Activated CD4-positive, alpha-beta T cell treated with anti-CD3 and anti-CD28 coated beads for 36 hours (primary cell): ENCODE data around the gene HDGF. TPM values are rescaled to one million over a fixed set of nuclear protein-coding genes. Genes with fewer than 3 reads are reported as not detected.

Experiments used
- ATAC-seq: fragments of 200-7000 bp; cut with Tn5 transposase; one replicate; pipeline ENCODE4 v1.10.0; 2021; ENCODE audit warnings: mild to moderate bottlenecking, moderate library complexity
- CTCF ChIA-PET: fragments of 350-600 bp; sonication (Branson Sonifier 250); formaldehyde crosslinking; loops from one replicate; lab custom pipeline; 2021; ENCODE audit warnings: antibody characterized with exemption; lab: Charles Lee
- POLR2A ChIA-PET: fragments of 350-600 bp; sonication (Branson Sonifier 250); formaldehyde crosslinking; loops from one replicate; lab custom pipeline; 2021; ENCODE audit warnings: antibody characterized with exemption, inconsistent platforms; lab: Charles Lee
- DNase-seq: peaks from one replicate; pipeline ENCODE4 v3.0.0-alpha.2; 2020
- H3K27ac Mint-ChIP-seq: one replicate; pipeline ENCODE4 v1.8.0; 2021; ENCODE audit warnings: mixed read lengths
- H3K27me3 Mint-ChIP-seq: one replicate; pipeline ENCODE4 v1.8.0; 2021; ENCODE audit warnings: mixed read lengths
- H3K36me3 Mint-ChIP-seq: one replicate; pipeline ENCODE4 v1.8.0; 2021; ENCODE audit warnings: low read depth, mixed read lengths
- H3K4me1 Mint-ChIP-seq: one replicate; pipeline ENCODE4 v1.8.0; 2021; ENCODE audit warnings: mixed read lengths
- H3K4me3 Mint-ChIP-seq: one replicate; pipeline ENCODE4 v1.8.0; 2021; ENCODE audit warnings: mild to moderate bottlenecking, moderate library complexity, mixed read lengths
- H3K9me3 Mint-ChIP-seq: one replicate; pipeline ENCODE4 v1.8.0; 2021; ENCODE audit warnings: low read depth, mixed read lengths
- intact Hi-C, 2 experiments: fragments of 100-400 bp; cut with DNase I in 1 of 2; cut with micrococcal nuclease in 1 of 2; formaldehyde crosslinking; loops; one replicate each; pipeline versions ENCODE4 v1.14.2 to v1.15.1; 2022 to 2024; cut with DNase I, micrococcal nuclease
- total RNA-seq, 2 experiments: library from RNA; stranded (reverse); gene quantifications; one replicate each; pipeline ENCODE4 v1.2.3, GENCODE V29; 2021

HDGF gene
- total RNA-seq, 2 experiments from 2014 or later, result 312 to 358 TPM

GRCh38 chr1:156740741-156741480 lies 10.6 kb downstream of the HDGF start, which contains the start of gene MRPL24:
Gene MRPL24 (minus strand): TSS chr1:156741088. CDS start chr1:156738704, 2,384 bp downstream.
- Mint-ChIP-seq H3K4me3 (peak within 1 kb of the TSS; percentile 98), H3K4me1 (peaks cover 48% of the 10 kb centered on the region)

GRCh38 chr1:156740237-156740740 lies 11.2 kb downstream of the HDGF start:
- Mint-ChIP-seq H3K27me3 (no peaks in the 10 kb centered on the region), H3K9me3 (no peaks in the 10 kb centered on the region), H3K36me3 (peaks cover 65% of the 10 kb centered on the region), H3K4me1 (peaks cover 43% of the 10 kb centered on the region), H3K27ac (peak overlapping the region; percentile 94), H3K4me3 (peak overlapping the region; percentile 98)
- ChIA-PET POLR2A (interaction anchor here (1.0 to 2.5 kb wide), 6 partner anchors 10 to 27 kb away, joined by 5 to 55 read pairs (median 19); partner anchors contain the start of genes HDGF, ISG20L2, METTL25B and PRCC), CTCF (interaction anchor here (0.9 to 4.7 kb wide), 7 partner anchors 12 to 32 kb away, joined by 4 to 73 read pairs (median 5); partner anchors contain the start of genes HDGF, ISG20L2, METTL25B and PRCC)
- no peak for DNase-seq
- ATAC-seq, result no peak
- intact Hi-C loops, result loop anchor here in 1 of 2 experiments (2.0 to 10.0 kb wide), 3 partner anchors 239 to 885 kb away; partner anchors contain the start of genes ETV3, GON4L, MEF2D and SYT11

More at GRCh38 chr1:156740741-156741480, 10.6 kb downstream of the HDGF start, which contains the start of gene MRPL24:
- Mint-ChIP-seq H3K36me3 (peaks cover 71% of the 10 kb centered on the region), H3K27me3 (no peaks in the 10 kb centered on the region), H3K27ac (peak within 1 kb of the TSS; percentile 94), H3K9me3 (no peaks in the 10 kb centered on the region)
- peak; percentile 86 for ATAC-seq
- intact Hi-C loops, result loop anchor here (1.0 to 10.0 kb wide), 9 partner anchors 10 to 886 kb away; partner anchors contain the start of genes HDGF (in 2 of the 2), ISG20L2 (in 2 of the 2), METTL25B (in 2 of the 2) and PRCC (in 2 of the 2)
- POLR2A ChIA-PET, result interaction anchor here (0.8 to 2.5 kb wide), 8 partner anchors 10 to 147 kb away, joined by 3 to 55 read pairs (median 10); partner anchors contain the start of genes HDGF, ISG20L2, METTL25B and PRCC
- CTCF ChIA-PET, result interaction anchor here (0.7 to 4.7 kb wide), 10 partner anchors 11 to 150 kb away, joined by 3 to 73 read pairs (median 5); partner anchors contain the start of genes HDGF, ISG20L2, METTL25B and PRCC
- peak; percentile 98 for DNase-seq

- DNase-seq (no peak), ATAC-seq (no peak)
- Mint-ChIP-seq H3K36me3 (peaks cover 55% of the 10 kb centered on the region), H3K27me3 (no peaks in the 10 kb centered on the region), H3K4me3 (peak overlapping the region; percentile 6), H3K4me1 (peaks cover 37% of the 10 kb centered on the region), H3K27ac (peak overlapping the region; percentile 72), H3K9me3 (no peaks in the 10 kb centered on the region)
- CTCF ChIA-PET, result interaction anchor here (0.7 to 4.7 kb wide), 4 partner anchors 11 to 1778 kb away, joined by 3 to 73 read pairs (median 4); partner anchors contain the start of genes ISG20L2 and METTL25B
- POLR2A ChIA-PET, result interaction anchor here (2.5 kb wide), 1 partner anchor 11 kb away, joined by 55 read pairs; the partner anchor contains the start of genes ISG20L2 and METTL25B
- intact Hi-C loops, result no loop called here
Measured at GRCh38 chr1:156738916-156739315, 12.6 kb downstream of the HDGF start.

GRCh38 chr1:156738407-156738806 lies 13.1 kb downstream of the HDGF start:
- intact Hi-C loops, result no loop called here
- Mint-ChIP-seq H3K4me1 (peaks cover 34% of the 10 kb centered on the region), H3K9me3 (no peaks in the 10 kb centered on the region), H3K4me3 (no peak overlapping the region), H3K27me3 (no peaks in the 10 kb centered on the region), H3K36me3 (peaks cover 50% of the 10 kb centered on the region), H3K27ac (peak overlapping the region; percentile 72)
- ChIA-PET CTCF (interaction anchor here (0.7 to 4.7 kb wide), 3 partner anchors 11 to 1778 kb away, joined by 3 to 73 read pairs (median 4); partner anchors contain the start of genes ISG20L2 and METTL25B), POLR2A (no interaction called here)
- no peak for DNase-seq
- ATAC-seq, result no peak

- Mint-ChIP-seq H3K9me3 (no peaks in the 10 kb centered on the region), H3K27ac (no peak overlapping the region), H3K36me3 (peaks cover 35% of the 10 kb centered on the region), H3K4me3 (no peak overlapping the region), H3K4me1 (peaks cover 21% of the 10 kb centered on the region), H3K27me3 (no peaks in the 10 kb centered on the region)
- POLR2A ChIA-PET, result interaction anchor here (0.6 kb wide), 1 partner anchor 404 kb away, joined by 3 read pairs; no protein-coding TSS in a partner anchor
- DNase-seq (no peak), ATAC-seq (no peak)
- intact Hi-C loops, result no loop called here
- CTCF ChIA-PET, result interaction anchor here (0.9 kb wide), 2 partner anchors 18 to 103 kb away, joined by 3 to 4 read pairs; no protein-coding TSS in a partner anchor
Measured at GRCh38 chr1:156733989-156734584, 17.4 kb downstream of the HDGF start.

GRCh38 chr1:156728599-156729462 lies 22.6 kb downstream of the HDGF start, which contains the start of gene ISG20L2:
Gene ISG20L2 (minus strand): TSS chr1:156728766. CDS start chr1:156727652, 1,114 bp downstream.
- H3K27me3 Mint-ChIP-seq, result no peaks in the 10 kb centered on the region
- peaks cover 23% of the 10 kb centered on the region for H3K4me1 Mint-ChIP-seq
- H3K4me3 Mint-ChIP-seq, result no peak within 1 kb of the TSS
- peaks cover 37% of the 10 kb centered on the region for H3K36me3 Mint-ChIP-seq
- DNase-seq (peak; percentile 99), ATAC-seq (peak; percentile 92)
- intact Hi-C loops, result loop anchor here (1.0 to 5.0 kb wide), 12 partner anchors 12 to 517 kb away; partner anchors contain the start of genes MEF2D (in 2 of the 2), MRPL24 (in 2 of the 2), PRCC (in 2 of the 2) and SH2D2A (in 2 of the 2)
- ChIA-PET POLR2A (interaction anchor here (0.6 to 4.1 kb wide), 14 partner anchors 12 to 240 kb away, joined by 3 to 55 read pairs (median 5); partner anchors contain the start of genes HDGF, MRPL24, PRCC and SH2D2A), CTCF (interaction anchor here (0.6 to 6.2 kb wide), 19 partner anchors 12 to 397 kb away, joined by 3 to 220 read pairs (median 5); partner anchors contain the start of genes CRABP2, HDGF, INSRR and MRPL24)
- peak within 1 kb of the TSS; percentile 99 for H3K27ac Mint-ChIP-seq
- no peaks in the 10 kb centered on the region for H3K9me3 Mint-ChIP-seq

GRCh38 chr1:156727926-156728598 lies 23.4 kb downstream of the HDGF start, which contains the start of gene METTL25B:
Gene METTL25B (plus strand): TSS chr1:156728469. CDS start chr1:156729105, 636 bp downstream.
- ChIA-PET POLR2A (interaction anchor here (0.6 to 4.1 kb wide), 11 partner anchors 12 to 88 kb away, joined by 3 to 55 read pairs (median 6); partner anchors contain the start of genes HDGF, MRPL24, PRCC and SH2D2A), CTCF (interaction anchor here (0.6 to 6.2 kb wide), 23 partner anchors 8 to 411 kb away, joined by 3 to 220 read pairs (median 17); partner anchors contain the start of genes CRABP2, HDGF, INSRR and MRPL24)
- Mint-ChIP-seq H3K9me3 (no peaks in the 10 kb centered on the region), H3K27me3 (no peaks in the 10 kb centered on the region), H3K27ac (peak within 1 kb of the TSS; percentile 99), H3K36me3 (peaks cover 43% of the 10 kb centered on the region), H3K4me1 (peaks cover 29% of the 10 kb centered on the region), H3K4me3 (no peak within 1 kb of the TSS)
- peak; percentile 73 for ATAC-seq
- peak; percentile 91 for DNase-seq
- intact Hi-C loops, result loop anchor here (1.0 to 5.0 kb wide), 13 partner anchors 13 to 516 kb away; partner anchors contain the start of genes MEF2D (in 2 of the 2), MRPL24 (in 2 of the 2), PRCC (in 2 of the 2) and SH2D2A (in 2 of the 2)

GRCh38 chr1:156727492-156727891 lies 24.0 kb downstream of the HDGF start:
- H3K9me3 Mint-ChIP-seq, result no peaks in the 10 kb centered on the region
- POLR2A ChIA-PET, result interaction anchor here (0.9 to 4.1 kb wide), 6 partner anchors 13 to 43 kb away, joined by 3 to 55 read pairs (median 20); partner anchors contain the start of genes HDGF, MRPL24 and PRCC
- H3K27ac Mint-ChIP-seq, result peak overlapping the region; percentile 99
- no peak for DNase-seq
- peaks cover 29% of the 10 kb centered on the region for H3K4me1 Mint-ChIP-seq
- H3K27me3 Mint-ChIP-seq, result no peaks in the 10 kb centered on the region
- intact Hi-C loops, result loop anchor here (2.0 to 5.0 kb wide), 3 partner anchors 133 to 515 kb away; partner anchors contain the start of genes MEF2D (in 1 of the 2), NTRK1 (in 1 of the 2) and PMF1 (in 1 of the 2)
- H3K36me3 Mint-ChIP-seq, result peaks cover 40% of the 10 kb centered on the region
- CTCF ChIA-PET, result interaction anchor here (0.6 to 6.2 kb wide), 23 partner anchors 9 to 247 kb away, joined by 3 to 220 read pairs (median 19); partner anchors contain the start of genes CRABP2, HDGF, INSRR and MRPL24
- ATAC-seq, result no peak
- H3K4me3 Mint-ChIP-seq, result no peak overlapping the region
